HG03064 (cell line): ENCODE measurements around the gene ISG20.

Source experiments
- ATAC-seq: cut with Tn5 transposase; IDR thresholded peaks from one replicate; pipeline ENCODE4 v1.9.1; 2021; ENCODE audit warnings: low read depth; ENCODE audit not compliant: unreplicated experiment

Gene ISG20

DNA sequence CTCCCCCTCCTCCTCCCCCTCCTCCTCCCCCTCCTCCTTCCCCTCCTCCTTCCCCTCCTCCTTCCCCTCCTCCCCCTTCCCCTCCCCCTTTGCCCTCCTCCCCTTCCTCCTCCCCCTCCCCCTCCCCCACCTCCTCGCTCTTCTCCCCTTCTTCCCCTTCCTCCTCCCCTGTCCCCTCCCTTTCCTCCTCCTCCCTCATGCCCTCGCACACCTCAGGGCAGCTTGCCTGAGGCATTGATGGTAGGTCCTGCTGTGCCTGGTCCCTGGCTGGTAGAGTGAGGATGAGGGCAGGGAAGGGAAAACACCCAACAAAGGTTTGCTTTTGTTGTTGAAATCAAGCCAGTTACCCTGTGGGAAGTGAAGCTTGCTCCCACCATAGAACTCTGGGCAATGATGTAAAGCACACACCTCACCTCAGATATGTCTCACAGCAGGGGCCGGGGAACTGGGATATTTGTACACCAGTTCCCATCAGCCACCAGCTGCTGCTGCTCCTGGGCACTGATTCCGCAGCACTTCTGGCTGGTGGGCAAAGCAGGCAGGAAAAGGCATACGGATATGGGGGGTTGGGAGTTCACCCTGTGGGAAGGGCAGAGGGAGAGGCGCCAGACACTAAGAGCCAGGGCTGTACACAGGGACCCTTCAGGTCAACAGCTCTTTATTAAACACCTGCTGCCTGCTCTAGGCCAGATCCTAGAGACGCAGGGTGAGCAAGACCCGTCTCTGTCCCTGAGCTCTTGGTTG is 13.8 kb downstream of the ISG20 start:
- no peak for ATAC-seq

- no peak for ATAC-seq
These were observed 14.6 kb downstream of the ISG20 start for GRCh38 chr15:88653200-88654064.

GRCh38 chr15:88654430-88655102 is 15.8 kb downstream of the ISG20 start:
- no peak for ATAC-seq

GRCh38 chr15:88655103-88655553 is 16.3 kb downstream of the ISG20 start:
- no peak for ATAC-seq

GRCh38 chr15:88655800-88656488 is 17.1 kb downstream of the ISG20 start:
- ATAC-seq = no peak

DNA sequence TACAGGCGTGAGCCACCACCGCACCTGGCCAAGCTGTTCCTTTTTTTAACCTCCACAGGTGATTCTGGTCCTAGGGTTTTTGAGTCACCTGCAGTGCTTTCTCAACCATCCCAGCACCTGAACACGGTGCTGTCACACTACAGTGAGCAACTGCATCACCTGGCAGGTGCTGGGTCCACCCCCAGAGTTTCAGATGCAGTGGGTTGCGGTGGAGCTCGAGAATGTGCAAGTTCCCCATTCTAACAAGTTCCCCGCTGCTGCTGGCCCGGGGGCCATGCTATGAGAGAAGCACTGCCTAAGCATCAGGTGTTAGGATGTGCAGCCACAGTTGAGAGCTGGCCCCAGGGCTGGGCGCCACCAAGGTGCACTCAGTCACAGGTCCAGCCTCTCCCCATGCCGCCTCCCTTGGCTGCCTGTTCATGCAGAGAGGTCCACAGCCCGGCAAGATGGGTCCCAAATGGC is 18.0 kb downstream of the ISG20 start:
- ATAC-seq = peak; percentile 90

DNA sequence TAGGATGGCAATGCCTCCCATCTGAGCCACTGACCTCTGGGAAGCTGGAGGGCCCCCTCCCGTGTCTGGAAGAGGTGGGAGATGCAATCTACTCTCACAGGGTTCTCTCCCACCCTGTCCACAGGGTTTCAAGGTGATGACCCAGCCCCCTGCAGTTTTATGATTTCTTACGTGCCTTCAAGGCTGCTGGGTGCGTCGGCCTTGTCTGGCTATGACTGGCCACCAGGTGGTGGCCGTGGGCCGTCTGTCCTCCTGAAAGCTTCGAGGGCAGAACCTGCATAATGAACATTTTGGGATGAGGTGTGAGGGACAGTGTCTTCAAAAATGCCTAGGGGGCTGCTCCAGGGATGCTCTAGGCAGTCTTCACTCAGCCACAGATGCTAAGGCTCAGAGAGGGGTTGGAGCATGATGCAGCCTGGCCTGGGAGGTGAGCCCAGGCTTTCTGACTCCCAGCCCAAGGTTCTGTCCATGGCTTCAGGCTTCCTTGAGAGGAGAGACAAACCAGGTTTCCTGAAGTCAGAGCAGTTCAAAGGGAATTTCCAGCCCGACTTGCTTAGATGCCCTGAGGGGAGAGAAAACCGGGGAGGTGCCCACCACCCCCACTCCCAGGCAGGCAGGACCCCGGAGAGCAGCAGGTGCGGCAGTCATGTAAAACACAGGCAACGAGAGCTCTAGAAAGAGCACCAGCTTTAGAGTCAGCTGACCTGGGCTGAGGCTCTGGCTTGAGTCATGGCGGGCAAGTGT is 18.7 kb downstream of the ISG20 start:
- ATAC-seq = no peak

DNA sequence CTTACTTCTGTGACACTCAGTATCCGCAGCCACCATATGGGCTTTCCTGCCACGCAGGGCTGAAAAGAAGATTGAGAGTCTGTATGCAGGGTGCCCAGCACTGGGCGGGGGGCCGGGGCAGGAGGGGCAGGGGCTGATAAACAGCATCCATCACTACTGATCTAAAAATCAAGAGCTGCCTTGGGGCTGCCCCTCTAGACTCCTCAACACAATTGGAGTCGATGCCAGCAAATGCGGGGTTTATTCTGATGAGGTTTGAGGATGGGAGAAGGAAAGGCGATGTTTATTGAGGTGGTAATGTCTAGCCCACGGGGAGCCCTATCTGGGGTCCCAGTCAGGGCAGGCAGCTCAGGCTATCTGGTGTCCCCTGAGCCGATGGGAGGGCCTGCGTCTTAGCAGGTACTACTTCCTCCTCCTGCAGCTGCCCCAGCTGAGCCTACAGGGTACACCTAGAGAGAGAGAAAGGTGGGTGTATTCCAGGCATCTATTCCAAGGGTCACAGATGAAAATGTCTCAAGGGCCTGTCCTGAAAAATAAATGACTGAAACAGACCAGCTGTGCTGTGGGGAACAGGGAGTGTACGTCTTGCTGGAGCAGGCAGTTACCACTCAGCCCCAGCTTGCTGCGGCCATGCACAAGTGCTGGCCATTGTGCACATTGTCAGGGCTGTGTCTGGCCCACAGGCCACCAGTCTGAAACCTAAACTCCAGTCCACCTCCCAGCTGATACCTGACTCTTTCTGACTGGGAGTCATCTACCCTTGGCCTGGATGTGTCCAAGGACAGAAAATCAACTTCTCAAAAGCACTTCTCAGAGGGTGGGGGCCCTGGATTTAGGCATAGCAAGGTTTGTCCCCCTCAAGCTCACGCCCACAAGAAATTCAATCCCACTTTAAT is 19.5 kb downstream of the ISG20 start:
- no peak for ATAC-seq

DNA sequence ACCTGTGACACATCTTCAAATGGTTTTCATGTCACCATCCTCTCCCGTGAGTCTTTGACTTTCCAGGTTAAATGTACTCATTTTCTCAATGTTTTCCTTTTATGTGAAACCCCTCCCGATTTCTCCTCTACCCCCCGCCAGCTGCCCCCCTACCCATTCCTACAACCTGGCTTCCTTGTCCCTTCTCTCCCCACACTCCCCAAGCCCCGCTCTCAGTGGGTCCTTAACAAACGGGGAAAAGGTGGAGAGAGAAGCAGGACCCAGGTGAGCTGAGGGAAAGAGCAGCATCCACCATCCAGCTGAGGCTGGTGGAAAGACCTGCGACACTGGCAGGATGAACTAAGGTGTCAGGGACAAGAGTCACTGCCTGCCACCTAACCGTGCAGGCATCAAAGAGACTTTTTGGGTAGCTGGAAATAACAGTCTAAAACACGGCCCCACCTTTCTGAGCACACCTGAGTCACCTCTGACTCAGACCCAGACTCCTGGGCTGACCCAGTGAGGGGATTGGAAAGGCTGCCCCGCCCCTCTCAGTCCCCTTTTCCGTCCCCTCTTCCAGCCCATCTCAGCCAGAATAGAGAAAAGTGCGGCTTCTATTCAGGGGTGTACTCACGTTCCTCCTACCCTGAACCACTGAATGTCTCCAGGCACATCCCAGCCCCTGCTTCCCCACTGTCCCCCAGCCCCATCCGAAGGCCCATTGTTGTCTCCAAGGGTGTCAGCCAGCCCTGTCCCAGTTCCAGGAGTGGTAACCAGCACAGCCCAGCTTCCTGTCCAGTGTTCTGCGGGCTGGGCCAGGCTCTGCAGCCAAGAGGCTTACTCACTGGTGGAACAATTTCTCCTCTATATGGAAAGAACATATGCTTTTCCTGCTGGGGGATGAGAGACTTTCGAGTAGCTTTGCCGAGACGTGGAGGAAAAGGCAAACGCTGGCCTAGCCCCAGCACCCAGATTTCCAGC is 20.4 kb downstream of the ISG20 start:
- ATAC-seq = no peak

DNA sequence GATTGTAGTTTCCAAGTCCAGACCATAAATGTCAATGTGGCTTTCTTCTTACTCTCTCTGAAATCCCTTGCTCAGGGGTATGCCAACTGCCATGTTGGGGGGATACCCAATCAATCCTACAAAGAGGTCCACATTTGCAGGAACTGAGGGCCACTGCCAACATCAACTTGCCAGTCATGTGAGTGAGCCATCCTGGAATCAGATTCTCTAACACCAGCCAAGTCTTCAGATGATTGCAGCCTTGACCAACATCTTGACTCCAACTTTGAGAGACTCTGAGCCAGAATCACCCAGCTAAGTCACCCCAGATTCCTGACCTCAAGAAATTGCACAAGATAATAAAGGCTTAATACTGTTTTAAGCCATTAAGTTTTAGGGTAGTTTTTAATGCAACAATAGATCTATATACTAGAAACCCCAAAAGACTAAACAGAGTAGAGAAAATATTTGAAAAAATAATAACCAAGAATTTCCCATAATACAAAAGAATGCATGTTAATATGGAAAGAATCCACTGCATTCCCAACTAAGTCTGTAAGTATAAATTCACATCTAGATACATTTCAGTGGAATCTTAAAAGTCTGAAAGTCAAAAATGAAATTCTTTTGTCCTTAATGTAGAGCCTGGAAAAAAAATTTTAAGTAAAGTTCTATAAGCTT is 22.4 kb downstream of the ISG20 start:
- ATAC-seq = no peak

- ATAC-seq = no peak
These were observed 23.1 kb downstream of the ISG20 start for GRCh38 chr15:88661761-88662556.

GRCh38 chr15:88663141-88663621 is 24.4 kb downstream of the ISG20 start:
- no peak for ATAC-seq

GRCh38 chr15:88664151-88664778 is 25.4 kb downstream of the ISG20 start:
- ATAC-seq = no peak

GRCh38 chr15:88674661-88675060 is 35.8 kb downstream of the ISG20 start:
- no peak for ATAC-seq

DNA sequence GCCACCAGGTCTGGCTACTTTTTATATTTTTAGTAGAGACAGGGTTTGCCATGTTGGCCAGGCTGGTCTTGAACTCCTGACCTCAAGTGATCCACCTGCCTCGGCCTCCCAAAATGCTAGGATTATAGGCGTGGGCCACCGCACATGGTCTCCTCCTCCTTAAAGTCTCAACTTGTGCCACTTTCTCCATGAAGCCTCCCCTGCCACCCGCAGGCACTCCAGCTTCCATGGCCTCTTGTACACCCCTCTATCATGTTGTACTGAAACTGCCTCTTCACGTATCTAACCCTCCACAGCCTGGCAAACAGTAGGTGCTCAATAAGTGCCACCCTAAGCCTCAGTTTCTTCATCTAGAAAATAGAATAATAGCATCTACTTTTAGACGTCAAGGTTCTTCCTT is 39.9 kb downstream of the ISG20 start:
- ATAC-seq = no peak
